SH-SY5Y (cell line): ENCODE results near the gene EFNA2.

ENCODE experiments used
- GATA2 ChIP-seq: IDR thresholded peaks from 2 replicates; pipeline ENCODE4 v1.6.1; 2011; ENCODE audit warnings: mild to moderate bottlenecking, low read depth, low read length
- GATA3 ChIP-seq: IDR thresholded peaks from 2 replicates; pipeline ENCODE4 v1.6.1; 2011; ENCODE audit warnings: low read depth, mild to moderate bottlenecking, low read length, moderate library complexity

DNA sequence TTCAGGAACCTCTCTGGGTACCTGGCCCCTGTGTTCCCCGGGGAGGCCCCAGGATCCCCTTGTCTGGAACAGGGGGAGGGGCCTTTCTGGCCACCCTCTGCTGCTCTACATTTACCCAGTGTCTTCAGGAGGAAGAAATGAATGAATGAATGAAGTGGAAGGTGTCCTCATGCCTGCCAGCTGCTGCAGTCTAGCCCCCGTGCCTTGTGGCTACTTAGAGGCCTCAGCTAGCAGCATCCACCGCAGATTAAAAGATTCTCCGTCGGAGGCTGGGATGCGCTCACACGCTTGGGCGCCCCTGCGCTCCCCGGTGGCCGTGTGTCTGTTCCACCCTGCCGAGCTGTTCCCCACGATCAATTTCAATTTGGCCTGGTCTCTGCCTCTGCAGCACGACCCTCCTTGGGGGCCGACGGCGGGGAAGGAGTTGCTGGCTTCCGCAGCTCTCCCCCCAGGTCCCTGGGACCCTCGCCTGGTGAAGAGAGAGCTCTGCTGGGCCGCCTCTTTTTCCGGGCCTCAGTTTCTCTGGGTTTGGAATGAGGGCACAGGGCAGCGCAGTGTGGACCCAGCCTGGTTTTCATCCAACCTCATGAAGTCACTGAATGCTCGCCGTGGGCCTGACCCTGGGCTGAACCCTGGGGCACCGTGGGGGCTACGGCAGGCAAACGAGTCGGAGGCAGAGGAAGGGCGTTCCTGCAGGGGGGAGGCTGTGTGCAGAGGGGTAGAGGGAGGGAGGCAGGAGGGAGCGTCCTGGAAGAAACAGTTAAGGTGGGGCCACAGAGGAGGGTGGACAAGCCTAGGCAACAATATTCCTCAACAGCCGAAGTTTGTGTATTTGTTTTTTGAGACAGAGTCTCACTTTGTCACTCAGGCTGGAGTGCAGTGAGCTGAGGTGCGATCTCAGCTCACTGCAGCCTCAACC, 28.3 kb downstream of the EFNA2 start:
- TF ChIP-seq GATA2 (no peak), GATA3 (no peak)
